SK-N-SH (cell line): ENCODE data around the gene RGS6. TPM values are rescaled to one million over a fixed set of nuclear protein-coding genes. Genes with fewer than 3 reads are reported as not detected.

Experiments
- CTCF ChIA-PET: fragments of 300-600, 350-600 bp; formaldehyde crosslinking; extraction: SDS; loops from one replicate; lab custom pipeline; 2021; lab: Yijun Ruan, JAX
- POLR2A ChIA-PET: fragments of 350-600 bp; sonication (Branson Sonifier 250); formaldehyde crosslinking; extraction: SDS; loops from one replicate; lab custom pipeline; 2020; ENCODE audit warnings: antibody characterized with exemption, inconsistent platforms; lab: Yijun Ruan, JAX
- DNase-seq: peaks from one replicate; pipeline ENCODE4 v3.0.0; 2012
- H2AFZ ChIP-seq: fragments of 200-600 bp; sonication (generic); 2 replicates; pipeline ENCODE4 v1.8.1; 2016; ENCODE audit warnings: antibody characterized with exemption, mild to moderate bottlenecking, low read depth
- H3F3A ChIP-seq: fragments of 200-600 bp; sonication (generic); replicated peaks from 2 replicates; pipeline ENCODE3; 2016; ENCODE audit warnings: antibody characterized with exemption, mild to moderate bottlenecking; ENCODE audit not compliant: insufficient read depth
- H3K27ac ChIP-seq, 2 experiments: fragments of 200-500 bp in 1 of 2; fragments of 200-600 bp in 1 of 2; sonication (Bioruptor generic) in 1 of 2; sonication (generic), shearing (Covaris generic) in 1 of 2; 2 replicates each; pipeline versions ENCODE4 v1.5.1 to v1.6.1; 2014 to 2016; ENCODE audit warnings: low read depth in 2 of 2, inconsistent platforms in 1 of 2, low read length in 1 of 2, mild to moderate bottlenecking in 1 of 2, mixed read lengths in 1 of 2
- H3K27me3 ChIP-seq: fragments of 200-600 bp; sonication (generic), shearing (Covaris generic); 2 replicates; pipeline ENCODE4 v1.6.1; 2016; ENCODE audit warnings: mixed run types; ENCODE audit not compliant: insufficient read depth
- H3K36me3 ChIP-seq, 2 experiments: fragments of 200-500 bp in 1 of 2; fragments of 200-600 bp in 1 of 2; sonication (Bioruptor generic) in 1 of 2; sonication (generic) in 1 of 2; replicated peaks in 1 of 2; 2 replicates each; pipeline versions ENCODE3 to v1.5.1; 2014 to 2016; ENCODE audit warnings: low read length in 1 of 2, mild to moderate bottlenecking in 1 of 2; ENCODE audit not compliant: insufficient read depth in 2 of 2, control insufficient read depth in 1 of 2
- H3K4me1 ChIP-seq, 2 experiments: fragments of 200-500 bp in 1 of 2; fragments of 200-600 bp in 1 of 2; sonication (Bioruptor generic) in 1 of 2; sonication (generic), shearing (Covaris generic) in 1 of 2; 2 replicates each; pipeline versions ENCODE4 v1.5.1 to v1.6.1; 2014 to 2016; ENCODE audit warnings: low read depth in 1 of 2, low read length in 1 of 2, mixed run types in 1 of 2; ENCODE audit not compliant: insufficient read depth in 2 of 2, control insufficient read depth in 1 of 2
- H3K4me2 ChIP-seq: fragments of 200-600 bp; sonication (generic), shearing (Covaris generic); 2 replicates; pipeline ENCODE4 v1.6.1; 2017; ENCODE audit warnings: mixed run types
- H3K4me3 ChIP-seq, 2 experiments: fragments of 200-500 bp in 1 of 2; fragments of 200-600 bp in 1 of 2; sonication (Bioruptor generic) in 1 of 2; sonication (generic), shearing (Covaris generic) in 1 of 2; 2 replicates each; pipeline versions ENCODE4 v1.5.1 to v1.8.1; 2014 to 2016; ENCODE audit warnings: low read depth in 2 of 2, inconsistent platforms in 1 of 2, low read length in 1 of 2, mild to moderate bottlenecking in 1 of 2, mixed read lengths in 1 of 2, moderate library complexity in 1 of 2
- H3K79me2 ChIP-seq: fragments of 200-600 bp; sonication (generic); 2 replicates; pipeline ENCODE4 v1.8.1; 2017; ENCODE audit warnings: mild to moderate bottlenecking; ENCODE audit not compliant: insufficient read depth
- H3K9ac ChIP-seq: fragments of 200-600 bp; sonication (generic); 2 replicates; pipeline ENCODE4 v1.6.1; 2017; ENCODE audit warnings: mixed run types
- H3K9me2 ChIP-seq: fragments of 200-600 bp; sonication (generic); 2 replicates; pipeline ENCODE4 v1.6.1; 2017; ENCODE audit warnings: mixed run types
- H3K9me3 ChIP-seq: fragments of 200-600 bp; sonication (generic); 2 replicates; pipeline ENCODE4 v1.6.1; 2017; ENCODE audit warnings: mixed run types, mild to moderate bottlenecking, moderate library complexity
- H4K20me1 ChIP-seq: fragments of 200-600 bp; sonication (generic); 2 replicates; pipeline ENCODE4 v1.6.1; 2017; ENCODE audit warnings: mild to moderate bottlenecking, mixed run types; ENCODE audit not compliant: insufficient read depth
- CHD2 ChIP-seq: fragments of 150-350 bp; IDR thresholded peaks from 2 replicates; pipeline ENCODE4 v1.6.1; 2018; ENCODE audit warnings: low read length; ENCODE audit not compliant: partially characterized antibody
- ELF1 ChIP-seq: IDR thresholded peaks from 2 replicates; pipeline ENCODE4 v1.4.0; 2012
- EP300 ChIP-seq, 2 experiments: IDR thresholded peaks; 2 replicates each; pipeline versions ENCODE4 v1.4.0 to v1.6.1; 2012; ENCODE audit warnings: borderline replicate concordance in 1 of 2, low read depth in 1 of 2, low read length in 1 of 2
- FOXJ3 ChIP-seq: sonication (generic); formaldehyde crosslinking; IDR thresholded peaks from 2 replicates; pipeline ENCODE4 v1.5.1; 2020; ENCODE audit warnings: mild to moderate bottlenecking, missing genetic modification reagents
- FOXM1 ChIP-seq: IDR thresholded peaks from 2 replicates; pipeline ENCODE4 v1.4.0; 2012; ENCODE audit warnings: low read depth, mild to moderate bottlenecking
- GATA2 ChIP-seq: sonication (generic); formaldehyde crosslinking; IDR thresholded peaks from 2 replicates; pipeline ENCODE4 v1.5.0; 2020; ENCODE audit warnings: mild to moderate bottlenecking, missing genetic modification reagents
- MEF2A ChIP-seq: IDR thresholded peaks from 2 replicates; pipeline ENCODE4 v1.4.0; 2012; ENCODE audit warnings: low read depth, borderline replicate concordance
- POLR2AphosphoS5 ChIP-seq: IDR thresholded peaks from 2 replicates; pipeline ENCODE4 v1.6.1; 2012; ENCODE audit warnings: low read depth, low read length
- RAD21 ChIP-seq: IDR thresholded peaks from 2 replicates; pipeline ENCODE4 v1.6.1; 2012; ENCODE audit warnings: mild to moderate bottlenecking, low read length
- SMC3 ChIP-seq: IDR thresholded peaks from 2 replicates; pipeline ENCODE4 v1.6.1; 2012; ENCODE audit warnings: low read depth, low read length, improper control_type of control experiment
- TCF12 ChIP-seq: IDR thresholded peaks from 2 replicates; pipeline ENCODE4 v1.4.0; 2012
- WGBS: methylation state at CpG from one replicate; pipeline ENCODE4 v1.1.6; 2017; ENCODE audit warnings: low lambda C conversion rate; 5-methylcytosine and 5-hydroxymethylcytosine counted together
- polyA plus RNA-seq, 3 experiments: library from polyadenylated mRNA; depleted of rRNA; stranded (reverse); fragments of >200 nt; gene quantifications; 2 replicates each; pipeline ENCODE4 v1.2.3, GENCODE V29; 2012
- TF ChIP-seq, protein P1 (sequence below): fragments of 200-600 bp; sonication (generic); IDR thresholded peaks from 2 replicates; pipeline ENCODE4 v1.6.1; 2017; ENCODE audit warnings: antibody characterized with exemption, mild to moderate bottlenecking, moderate library complexity

The RGS6 gene
- polyA plus RNA-seq, 1 of the 3 experiments (the other 2 are of a cell fraction), result not detected

DNA sequence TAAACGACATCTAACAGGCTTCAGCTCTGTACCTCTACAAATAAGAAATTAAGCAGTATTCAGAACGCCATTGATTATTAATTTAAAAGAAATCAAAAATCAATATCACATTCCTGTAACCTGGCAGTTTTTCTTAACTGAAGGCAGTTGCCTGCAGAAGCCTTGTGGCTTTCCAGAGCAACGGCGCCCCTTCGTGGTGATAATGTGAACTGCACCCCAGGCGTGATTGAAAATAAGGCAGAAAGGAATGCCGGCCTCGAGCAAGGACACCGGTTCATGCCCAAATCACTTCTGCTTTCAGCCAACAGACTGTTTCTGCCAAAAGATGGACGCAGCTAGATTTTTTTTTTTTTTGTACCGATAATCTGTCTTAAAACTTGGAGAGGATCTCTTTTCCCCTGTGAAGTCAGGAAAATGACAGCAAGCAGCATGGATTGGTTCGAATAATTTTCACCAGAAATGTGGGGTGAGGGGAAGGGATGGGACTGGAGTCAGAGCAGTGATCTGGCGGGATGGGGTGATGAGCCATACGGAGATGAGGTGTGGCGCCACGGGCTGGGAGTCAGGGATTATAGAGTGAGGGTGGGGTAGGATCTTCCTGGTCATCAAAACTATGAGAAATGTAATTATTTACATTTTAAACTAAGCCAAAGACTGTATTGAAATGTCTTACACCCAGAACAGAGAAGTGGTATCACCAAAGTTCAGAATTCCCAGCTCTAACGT is 488.7 kb downstream of the RGS6 start:
- Histone ChIP-seq H3K9me2 (no peaks in the 10 kb centered on the region), H3F3A (no peaks in the 10 kb centered on the region), H3K79me2 (no peaks in the 10 kb centered on the region), H3K27ac (no peak overlapping the region), H3K9me3 (no peaks in the 10 kb centered on the region), H3K9ac (no peak overlapping the region), H3K27me3 (peaks cover 4% of the 10 kb centered on the region; the same call in 1 of the 2 replicates), H2AFZ (no peak overlapping the region), H3K4me1 (no peaks in the 10 kb centered on the region; a peak in 1 of 4 replicates), H3K4me3 (peak overlapping the region in 1 of 2 experiments; percentile 26; a peak in 1 of 4 replicates), H3K4me2 (no peak overlapping the region), H4K20me1 (no peaks in the 10 kb centered on the region), H3K36me3 (no peaks in the 10 kb centered on the region)
- DNase-seq, result peak; percentile 52
- 9% methylated on average over 17 of the region's 17 CpGs for WGBS
- CTCF ChIA-PET, result interaction anchor here (0.6 to 3.8 kb wide), 21 partner anchors 9 to 1577 kb away, joined by 3 to 23 read pairs (median 4); no protein-coding TSS in a partner anchor
- TF ChIP-seq SMC3 (peak; percentile 45), RAD21 (peak; percentile 81), FOXJ3 (no peak), MEF2A (no peak)
- TF ChIP-seq, protein P1, sequence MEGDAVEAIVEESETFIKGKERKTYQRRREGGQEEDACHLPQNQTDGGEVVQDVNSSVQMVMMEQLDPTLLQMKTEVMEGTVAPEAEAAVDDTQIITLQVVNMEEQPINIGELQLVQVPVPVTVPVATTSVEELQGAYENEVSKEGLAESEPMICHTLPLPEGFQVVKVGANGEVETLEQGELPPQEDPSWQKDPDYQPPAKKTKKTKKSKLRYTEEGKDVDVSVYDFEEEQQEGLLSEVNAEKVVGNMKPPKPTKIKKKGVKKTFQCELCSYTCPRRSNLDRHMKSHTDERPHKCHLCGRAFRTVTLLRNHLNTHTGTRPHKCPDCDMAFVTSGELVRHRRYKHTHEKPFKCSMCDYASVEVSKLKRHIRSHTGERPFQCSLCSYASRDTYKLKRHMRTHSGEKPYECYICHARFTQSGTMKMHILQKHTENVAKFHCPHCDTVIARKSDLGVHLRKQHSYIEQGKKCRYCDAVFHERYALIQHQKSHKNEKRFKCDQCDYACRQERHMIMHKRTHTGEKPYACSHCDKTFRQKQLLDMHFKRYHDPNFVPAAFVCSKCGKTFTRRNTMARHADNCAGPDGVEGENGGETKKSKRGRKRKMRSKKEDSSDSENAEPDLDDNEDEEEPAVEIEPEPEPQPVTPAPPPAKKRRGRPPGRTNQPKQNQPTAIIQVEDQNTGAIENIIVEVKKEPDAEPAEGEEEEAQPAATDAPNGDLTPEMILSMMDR, result peak; percentile 98
- POLR2A ChIA-PET, result no interaction called here

DNA sequence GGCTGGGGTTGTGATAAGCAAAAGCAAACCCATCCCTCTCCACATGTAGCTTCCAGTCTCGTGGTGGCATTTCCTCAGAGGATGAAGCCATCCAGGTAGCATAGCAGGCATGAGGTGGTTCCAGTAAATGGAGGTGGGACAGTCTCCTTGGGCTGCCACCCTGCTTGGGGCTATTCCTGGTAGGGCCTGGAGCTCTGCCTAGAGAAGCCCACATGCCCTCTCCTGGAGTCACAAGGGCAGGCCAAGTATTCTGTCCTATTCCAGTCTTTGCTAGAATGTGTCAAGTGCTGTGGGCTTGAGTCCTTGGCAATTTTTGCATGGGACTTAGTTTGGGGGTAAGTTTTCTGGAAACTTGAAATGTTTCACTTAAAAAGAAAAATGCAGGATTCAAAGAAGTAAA is 491.7 kb downstream of the RGS6 start:
- 0% methylated on average over 1 of the region's 1 CpG for WGBS

DNA sequence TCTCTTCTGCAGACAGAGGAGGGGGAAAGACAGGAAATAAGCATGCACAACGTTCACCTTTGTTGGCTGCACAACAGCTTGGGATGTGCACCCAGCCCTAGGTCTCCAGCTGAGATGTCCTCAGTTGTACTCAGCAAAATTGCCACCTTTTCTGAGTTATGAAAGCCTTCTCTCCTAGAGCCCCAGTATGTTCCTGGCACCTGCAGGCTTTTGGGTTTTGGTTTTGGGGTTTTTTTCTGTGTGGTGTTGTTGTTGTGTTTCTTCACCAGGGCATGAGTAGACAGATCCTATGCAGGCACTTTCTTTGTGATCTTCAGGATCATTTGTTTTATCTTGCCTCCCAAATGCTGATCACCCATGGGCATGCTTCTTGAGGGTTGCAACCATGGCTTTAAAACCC is 498.2 kb downstream of the RGS6 start:
- Histone ChIP-seq H3K9me2 (no peaks in the 10 kb centered on the region), H3F3A (no peaks in the 10 kb centered on the region), H3K36me3 (no peaks in the 10 kb centered on the region), H3K9me3 (no peaks in the 10 kb centered on the region), H3K4me3 (no peak overlapping the region), H4K20me1 (no peaks in the 10 kb centered on the region), H3K4me1 (no peaks in the 10 kb centered on the region), H3K27me3 (no peaks in the 10 kb centered on the region; the same call in 1 of the 2 replicates), H3K79me2 (no peaks in the 10 kb centered on the region), H3K27ac (no peak overlapping the region)
- no peak for DNase-seq
- POLR2A ChIA-PET, result no interaction called here
- no peak for TF ChIP-seq FOXM1
- TF ChIP-seq, all 33 proteins: peak for 0
- Histone ChIP-seq H3K4me2 (no peak overlapping the region), H3K9ac (no peak overlapping the region), H2AFZ (no peak overlapping the region)
- 0% methylated on average over 1 of the region's 1 CpG for WGBS
- CTCF ChIA-PET, result interaction anchor here (1.5 kb wide), 1 partner anchor 9 kb away, joined by 3 read pairs; no protein-coding TSS in a partner anchor

More for the DNA sequence above, 491.7 kb downstream of the RGS6 start:
- no peak overlapping the region for H2AFZ ChIP-seq
- no peaks in the 10 kb centered on the region for H3K9me2 ChIP-seq
- no peak overlapping the region for H3K9ac ChIP-seq
- no peaks in the 10 kb centered on the region; a peak in 1 of 4 replicates for H3K4me1 ChIP-seq
- ChIA-PET CTCF (interaction anchor here (1.0 kb wide), 1 partner anchor 62 kb away, joined by 3 read pairs; no protein-coding TSS in a partner anchor), POLR2A (no interaction called here)
- no peaks in the 10 kb centered on the region for H4K20me1 ChIP-seq
- no peaks in the 10 kb centered on the region for H3K9me3 ChIP-seq
- H3K4me2 ChIP-seq, result no peak overlapping the region
- H3K27ac ChIP-seq, result no peak overlapping the region
- no peaks in the 10 kb centered on the region for H3K36me3 ChIP-seq
- no peaks in the 10 kb centered on the region for H3F3A ChIP-seq
- TF ChIP-seq TCF12 (no peak), POLR2AphosphoS5 (no peak), ELF1 (no peak), EP300 (IDR thresholded peaks at IDR 0.05; ENCODE audit: borderline replicate concordance in 1 of 2, low read depth in 1 of 2, low read length in 1 of 2) (no peak), CHD2 (no peak), GATA2 (CRISPR knock-in tag) (no peak), SMC3 (no peak)
- H3K79me2 ChIP-seq, result no peaks in the 10 kb centered on the region
- DNase-seq, result no peak
- H3K27me3 ChIP-seq, result no peaks in the 10 kb centered on the region; the same call in 1 of the 2 replicates
- H3K4me3 ChIP-seq, result no peak overlapping the region
